Fibroblast of the aortic adventitia (primary cell): ENCODE data around the gene REEP6. TPM values are rescaled to one million over a fixed set of nuclear protein-coding genes. Genes with fewer than 3 reads are reported as not detected.
"Not testable (repeated sequence)": the region's sequence is repeated elsewhere in the genome, so short reads cannot be mapped to it uniquely, and the experiment has no call there.

Experiments
- DNase-seq: peaks from one replicate; pipeline ENCODE4 v3.0.0-alpha.2; 2010; ENCODE audit warnings: low read depth
- H3K4me3 ChIP-seq: 2 replicates; pipeline ENCODE4 v1.5.1; 2011; ENCODE audit warnings: low read depth, mild to moderate bottlenecking, control low read depth, low read length, moderate library complexity
- total RNA-seq: library from RNA; depleted of rRNA; stranded (reverse); fragments of >200 nt; gene quantifications from 2 replicates; pipeline ENCODE4 v1.2.3, GENCODE V29; 2012; ENCODE audit warnings: low replicate concordance
- TF ChIP-seq, protein P1 (sequence below): IDR thresholded peaks from 2 replicates; pipeline ENCODE4 v1.5.1; 2011; ENCODE audit warnings: mild to moderate bottlenecking, low read length, control low read depth, inconsistent platforms; ENCODE audit not compliant: insufficient read depth

Gene REEP6
- total RNA-seq, 1 donor = 2.8 TPM

- TF ChIP-seq, protein P1, sequence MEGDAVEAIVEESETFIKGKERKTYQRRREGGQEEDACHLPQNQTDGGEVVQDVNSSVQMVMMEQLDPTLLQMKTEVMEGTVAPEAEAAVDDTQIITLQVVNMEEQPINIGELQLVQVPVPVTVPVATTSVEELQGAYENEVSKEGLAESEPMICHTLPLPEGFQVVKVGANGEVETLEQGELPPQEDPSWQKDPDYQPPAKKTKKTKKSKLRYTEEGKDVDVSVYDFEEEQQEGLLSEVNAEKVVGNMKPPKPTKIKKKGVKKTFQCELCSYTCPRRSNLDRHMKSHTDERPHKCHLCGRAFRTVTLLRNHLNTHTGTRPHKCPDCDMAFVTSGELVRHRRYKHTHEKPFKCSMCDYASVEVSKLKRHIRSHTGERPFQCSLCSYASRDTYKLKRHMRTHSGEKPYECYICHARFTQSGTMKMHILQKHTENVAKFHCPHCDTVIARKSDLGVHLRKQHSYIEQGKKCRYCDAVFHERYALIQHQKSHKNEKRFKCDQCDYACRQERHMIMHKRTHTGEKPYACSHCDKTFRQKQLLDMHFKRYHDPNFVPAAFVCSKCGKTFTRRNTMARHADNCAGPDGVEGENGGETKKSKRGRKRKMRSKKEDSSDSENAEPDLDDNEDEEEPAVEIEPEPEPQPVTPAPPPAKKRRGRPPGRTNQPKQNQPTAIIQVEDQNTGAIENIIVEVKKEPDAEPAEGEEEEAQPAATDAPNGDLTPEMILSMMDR = no peak
Observed at GRCh38 chr19:1527650-1528309, 36.8 kb downstream of the REEP6 start.

GRCh38 chr19:1528596-1529429, 37.8 kb downstream of the REEP6 start:
- no peak for DNase-seq
- TF ChIP-seq, protein P1 = no peak
- no peak overlapping the region for H3K4me3 ChIP-seq

More at GRCh38 chr19:1527650-1528309, 36.8 kb downstream of the REEP6 start:
- no peak overlapping the region for H3K4me3 ChIP-seq
- no peak for DNase-seq

DNA sequence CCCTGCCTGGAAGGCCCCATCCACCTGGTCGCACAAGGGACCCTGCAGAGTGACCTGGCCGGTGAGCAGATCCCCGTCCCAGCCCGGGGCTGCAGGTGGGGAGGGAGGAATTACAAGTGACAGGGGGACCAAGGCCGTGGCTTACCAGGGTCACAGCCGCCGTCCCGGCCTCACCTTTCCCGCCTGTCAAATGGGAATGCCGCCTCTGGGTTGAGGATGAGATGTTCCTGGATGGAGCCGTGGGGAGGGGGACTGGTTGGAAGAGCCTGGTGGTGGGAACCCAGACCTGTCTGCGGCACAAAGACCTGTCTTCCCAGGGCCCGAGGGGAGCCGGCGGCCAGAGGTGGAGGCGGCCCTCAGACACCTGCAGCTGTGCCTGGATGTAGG, 38.4 kb downstream of the REEP6 start:
- TF ChIP-seq, protein P1 = no peak
- DNase-seq = no peak
- H3K4me3 ChIP-seq = no peak overlapping the region

DNA sequence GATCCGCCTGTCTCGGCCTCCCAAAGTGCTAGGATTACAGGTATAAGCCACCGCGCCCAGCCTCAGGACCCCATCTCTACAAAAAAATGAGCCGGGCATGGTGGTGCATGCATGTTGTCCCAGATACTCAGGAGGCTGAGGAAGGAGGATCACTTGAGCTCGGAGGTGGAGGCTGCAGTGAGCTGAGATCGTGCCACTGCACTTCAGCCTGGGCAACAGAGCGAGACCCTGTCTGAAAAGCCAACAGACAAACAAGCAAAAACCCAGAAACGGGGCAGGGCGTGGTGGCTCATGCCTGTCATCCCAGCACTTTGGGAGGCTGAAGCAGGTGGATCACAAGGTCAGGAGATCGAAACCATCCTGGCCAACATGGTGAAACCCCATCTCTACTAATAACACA, 39.9 kb downstream of the REEP6 start:
- not testable (repeated sequence) for H3K4me3 ChIP-seq, DNase-seq

DNA sequence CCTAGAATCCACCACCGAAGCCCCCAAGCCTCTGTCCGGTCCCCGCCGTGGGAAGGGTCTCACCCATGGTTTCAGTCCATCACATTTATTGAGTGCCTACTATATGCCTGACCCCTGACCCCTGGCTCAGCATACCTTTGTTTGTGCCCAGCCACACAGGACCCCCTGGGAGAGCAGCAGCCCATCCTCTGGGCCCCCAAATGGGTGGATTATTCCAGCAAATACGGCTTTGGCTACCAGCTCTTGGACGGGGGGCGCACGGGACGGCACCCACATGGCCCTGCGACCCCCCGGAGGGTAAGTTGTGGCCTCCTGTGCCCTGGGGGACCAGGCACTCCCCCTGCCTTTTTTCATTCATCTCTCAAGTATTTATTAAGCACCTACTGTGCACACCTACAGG, 40.6 kb downstream of the REEP6 start:
- H3K4me3 ChIP-seq = no peak overlapping the region
- TF ChIP-seq, protein P1 = no peak
- DNase-seq = no peak

DNA sequence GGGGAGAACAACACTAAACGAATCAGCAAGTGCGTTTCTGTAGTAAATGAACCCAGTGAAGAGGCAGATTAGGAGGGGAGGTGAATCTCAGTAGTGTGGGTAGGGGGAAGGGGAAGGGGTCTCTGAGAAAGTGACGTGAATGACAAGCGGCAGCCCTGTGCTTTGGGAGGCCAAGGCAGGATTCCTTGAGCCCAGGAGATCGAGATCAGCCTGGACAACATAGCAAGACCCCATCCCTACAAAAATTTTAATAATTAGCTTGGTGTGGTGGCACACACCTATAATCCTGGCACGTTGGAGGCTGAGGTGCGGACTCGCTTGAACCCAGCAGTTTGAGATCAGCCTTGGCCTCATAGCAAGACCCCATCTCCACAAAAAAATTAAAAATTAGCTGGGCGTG, 41.0 kb downstream of the REEP6 start:
- no peak for DNase-seq
- TF ChIP-seq, protein P1 = no peak
- no peak overlapping the region for H3K4me3 ChIP-seq

DNA sequence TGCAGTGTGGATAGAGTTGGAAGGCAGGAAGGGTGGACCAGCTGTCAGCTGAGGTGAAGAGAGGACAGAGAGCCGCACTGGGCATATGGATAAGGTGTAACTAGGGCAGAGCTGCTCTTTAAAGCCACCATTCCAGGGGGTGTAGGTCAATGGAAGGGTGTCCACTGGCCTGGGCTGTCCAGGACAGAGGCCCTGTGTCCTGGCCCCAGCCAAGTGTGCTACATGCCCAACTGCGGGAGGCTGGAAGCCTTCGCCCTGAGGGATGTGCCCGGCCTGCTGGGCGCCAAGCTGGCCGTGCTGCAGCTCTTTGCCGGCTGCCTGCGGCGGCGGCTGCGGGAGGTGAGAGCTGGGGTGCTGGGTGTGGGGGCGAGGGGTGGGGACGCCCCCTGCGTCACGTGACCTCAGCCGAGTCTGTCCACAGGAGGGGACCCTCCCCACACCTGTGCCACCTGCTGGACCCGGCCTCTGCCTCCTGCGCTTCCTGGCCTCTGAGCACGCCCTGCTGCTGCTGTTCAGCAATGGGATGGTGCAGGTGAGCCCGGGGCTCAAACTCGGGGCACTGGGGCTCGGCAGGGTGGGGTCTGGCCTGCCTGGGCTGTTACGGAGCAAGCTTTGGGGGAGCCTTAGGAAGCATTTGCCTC, 42.6 kb downstream of the REEP6 start:
- no peak overlapping the region for H3K4me3 ChIP-seq
- TF ChIP-seq, protein P1 = no peak
- DNase-seq = no peak
